Transverse colon (tissue), 4 donors: ENCODE results near the gene NLE1. TPM values are rescaled to one million over a fixed set of nuclear protein-coding genes. Genes with fewer than 3 reads are reported as not detected.

ENCODE experiments used
- DNase-seq: peaks from one replicate; pipeline ENCODE4 v3.0.0-alpha.2; 2019
- H3K27ac ChIP-seq, 4 donors: fragments of 200-600 bp; sonication (generic); 2 replicates each; pipeline ENCODE4 v1.5.1; 2016 to 2018; ENCODE audit warnings: inconsistent platforms in 4 of 4
- H3K27me3 ChIP-seq: fragments of 200-600 bp; sonication (generic); 2 replicates; pipeline ENCODE4 v1.5.1; 2017; ENCODE audit warnings: inconsistent platforms
- H3K36me3 ChIP-seq, 4 donors: fragments of 200-600 bp; sonication (generic); 2 replicates each; pipeline ENCODE4 v1.5.1; 2017 to 2019; ENCODE audit warnings: inconsistent platforms in 4 of 4
- H3K4me1 ChIP-seq, 4 donors: fragments of 200-600 bp; sonication (generic); 2 replicates each; pipeline ENCODE4 v1.5.1; 2017 to 2020; ENCODE audit warnings: inconsistent platforms in 4 of 4
- H3K4me3 ChIP-seq, 4 donors: fragments of 200-600 bp; sonication (generic); 1 replicate in 1 of 4; 2 replicates in 3 of 4; pipeline versions ENCODE4 v1.5.1 to v1.6.1; 2017 to 2019; ENCODE audit warnings: inconsistent platforms in 4 of 4
- H3K9me3 ChIP-seq, 2 donors: fragments of 200-600 bp; sonication (generic); 2 replicates each; pipeline ENCODE4 v1.5.1; 2017 to 2019; ENCODE audit warnings: inconsistent platforms in 2 of 2
- CTCF ChIP-seq, 5 experiments: fragments of 200-600 bp in 3 of 5; fragments of 450-650 bp in 2 of 5; sonication (generic) in 3 of 5; IDR thresholded peaks; 1 replicate in 2 of 5; 2 replicates in 3 of 5; pipeline ENCODE4 v1.5.1; 2016 to 2017; ENCODE audit warnings: antibody characterized with exemption in 5 of 5, inconsistent platforms in 3 of 5, mild to moderate bottlenecking in 2 of 5, moderate library complexity in 1 of 5
- EP300 ChIP-seq: sonication (generic); formaldehyde crosslinking; IDR thresholded peaks from one replicate; pipeline ENCODE4 v1.6.1; 2017; ENCODE audit warnings: antibody characterized with exemption, low read depth
- POLR2A ChIP-seq: fragments of 450-650 bp; IDR thresholded peaks from one replicate; pipeline ENCODE4 v1.6.1; 2016; ENCODE audit warnings: antibody characterized with exemption, mild to moderate bottlenecking, moderate library complexity
- POLR2AphosphoS5 ChIP-seq, 3 donors: sonication (generic); formaldehyde crosslinking; IDR thresholded peaks; one replicate each; pipeline ENCODE4 v1.6.1; 2016; ENCODE audit warnings: antibody characterized with exemption in 3 of 3
- WGBS, 2 donors: methylation state at CpG; one replicate each; pipeline ENCODE4 v1.1.5; 2018; ENCODE audit warnings: low coverage in 1 of 2; 5-methylcytosine and 5-hydroxymethylcytosine counted together
- in situ Hi-C, 4 donors: fragments of 200-750 bp; cut with MboI; loops; one replicate each; pipeline versions ENCODE4 v1.15.0 to v1.15.1; 2017; ENCODE audit warnings: low sequenced_read_pairs in 3 of 4, low pct_ligation_motif_present in 1 of 4, low pct_unique_long_range_greater_than_20kb in 1 of 4
- intact Hi-C: fragments of 100-400 bp; cut with DNase I; formaldehyde crosslinking; loops from one replicate; pipeline ENCODE4 v1.15.1; 2023; ENCODE audit warnings: low total_unique reads
- total RNA-seq, 4 donors: library from RNA; depleted of rRNA; stranded (reverse); fragments of >200 nt; gene quantifications; one replicate each; pipeline ENCODE4 v1.1.0, GENCODE V29; 2016

NLE1 gene
- 10 to 100 TPM in 1 of 4 donors, 1 to 10 TPM in 3; 4.0 to 13.2 (median 6.9) TPM for total RNA-seq

GRCh38 chr17:35141681-35142466, at the start of gene NLE1:
TSS of gene NLE1 (minus strand) at chr17:35142303. CDS start at chr17:35142275, 28 bp downstream.
- intact Hi-C loops (no loop called here), in situ Hi-C loops (loop anchor here in 1 of 4 donors (25.0 kb wide), 3 partner anchors 555 to 730 kb away; partner anchors contain the start of genes RASL10B and TMEM132E)
- Histone ChIP-seq H3K27me3 (no peaks in the 10 kb centered on the region), H3K4me1 (peaks cover 0 to 18% (median 13%) of the 10 kb centered on the region in 4 donors), H3K9me3 (no peaks in the 10 kb centered on the region), H3K4me3 (peak within 1 kb of the TSS; percentile 59 to 91 (median 78)), H3K27ac (peak within 1 kb of the TSS in 3 of 4 donors; percentile 35 to 63 (median 46)), H3K36me3 (no peaks in the 10 kb centered on the region)
- TF ChIP-seq CTCF (IDR thresholded peaks at IDR 0.05) (peak; percentile 81 to 96 (median 94)), POLR2A (peak; percentile 33), POLR2AphosphoS5 (IDR thresholded peaks at IDR 0.05) (peak; percentile 40 to 61 (median 54)), EP300 (no peak)
- peak; percentile 84 for DNase-seq
- 0 to 1% methylated on average over 11 to 50 of the region's 65 CpGs for WGBS, 2 donors

- no peak for DNase-seq
- TF ChIP-seq EP300 (no peak), POLR2A (no peak), POLR2AphosphoS5 (IDR thresholded peaks at IDR 0.05) (no peak), CTCF (IDR thresholded peaks at IDR 0.05) (no peak)
- intact Hi-C loops: no loop called here
- WGBS, 2 donors: 88 to 94% methylated on average over 9 to 11 of the region's 11 CpGs
- in situ Hi-C loops: no loop called here
- no peak overlapping the region for H3K27ac ChIP-seq
- H3K27me3 ChIP-seq: no peaks in the 10 kb centered on the region
- no peaks in the 10 kb centered on the region for H3K36me3 ChIP-seq
- H3K4me3 ChIP-seq: no peak overlapping the region
- H3K9me3 ChIP-seq: no peaks in the 10 kb centered on the region
- no peaks in the 10 kb centered on the region for H3K4me1 ChIP-seq
Observed at GRCh38 chr17:35191001-35191695, 49.0 kb upstream of the NLE1 start.

GRCh38 chr17:35189291-35189690, 47.2 kb upstream of the NLE1 start:
- no peak overlapping the region for H3K27ac ChIP-seq
- H3K4me1 ChIP-seq: no peaks in the 10 kb centered on the region
- TF ChIP-seq POLR2AphosphoS5 (IDR thresholded peaks at IDR 0.05) (no peak), POLR2A (no peak), CTCF (IDR thresholded peaks at IDR 0.05) (no peak), EP300 (no peak)
- H3K36me3 ChIP-seq: no peaks in the 10 kb centered on the region
- intact Hi-C loops: no loop called here
- H3K4me3 ChIP-seq: no peak overlapping the region
- WGBS, 2 donors: 82 to 83% methylated on average over 3 of the region's 3 CpGs
- no peaks in the 10 kb centered on the region for H3K9me3 ChIP-seq
- in situ Hi-C loops: no loop called here
- no peaks in the 10 kb centered on the region for H3K27me3 ChIP-seq
- DNase-seq: no peak

- intact Hi-C loops (no loop called here), in situ Hi-C loops (no loop called here)
- no peak for TF ChIP-seq POLR2A
- no peak for TF ChIP-seq POLR2AphosphoS5 (IDR thresholded peaks at IDR 0.05)
- TF ChIP-seq EP300: no peak
- no peak for TF ChIP-seq CTCF (IDR thresholded peaks at IDR 0.05)
- Histone ChIP-seq H3K4me3 (no peak overlapping the region), H3K27ac (no peak overlapping the region), H3K4me1 (no peaks in the 10 kb centered on the region), H3K36me3 (no peaks in the 10 kb centered on the region), H3K9me3 (no peaks in the 10 kb centered on the region), H3K27me3 (no peaks in the 10 kb centered on the region)
- DNase-seq: no peak
- 39 to 47% methylated on average over 2 of the region's 2 CpGs for WGBS, 2 donors
Observed at GRCh38 chr17:35188111-35188510, 46.0 kb upstream of the NLE1 start.
